ENCODE measurements around the gene KCNK10. TPM values are rescaled to one million over a fixed set of nuclear protein-coding genes. Genes with fewer than 3 reads are reported as not detected.
"Not testable (repeated sequence)": the region's sequence is repeated elsewhere in the genome, so short reads cannot be mapped to it uniquely, and the experiment has no call there.

The KCNK10 gene
- total RNA-seq, 6 experiments from 2014 or later = not detected

- no peaks in the 10 kb centered on the region for H3K4me1 Mint-ChIP-seq (ENCODE audit: low read depth)
- no peaks in the 10 kb centered on the region for H3K36me3 Mint-ChIP-seq (ENCODE audit: low read depth)
- H3K27me3 Mint-ChIP-seq (ENCODE audit: insufficient read depth) = peaks cover 3% of the 10 kb centered on the region; the same call in 1 of the 2 replicates
- peaks cover 3% of the 10 kb centered on the region; the same call in 1 of the 2 replicates for H3K9me3 Mint-ChIP-seq
- no peak for DNase-seq
- no peak overlapping the region for H3K4me3 Mint-ChIP-seq
- H3K27ac Mint-ChIP-seq = no peak overlapping the region
- no peak for TF ChIP-seq CTCF (IDR thresholded peaks at IDR 0.05)
Measured at GRCh38 chr14:88271205-88271604, 51.9 kb downstream of the KCNK10 start.

DNA sequence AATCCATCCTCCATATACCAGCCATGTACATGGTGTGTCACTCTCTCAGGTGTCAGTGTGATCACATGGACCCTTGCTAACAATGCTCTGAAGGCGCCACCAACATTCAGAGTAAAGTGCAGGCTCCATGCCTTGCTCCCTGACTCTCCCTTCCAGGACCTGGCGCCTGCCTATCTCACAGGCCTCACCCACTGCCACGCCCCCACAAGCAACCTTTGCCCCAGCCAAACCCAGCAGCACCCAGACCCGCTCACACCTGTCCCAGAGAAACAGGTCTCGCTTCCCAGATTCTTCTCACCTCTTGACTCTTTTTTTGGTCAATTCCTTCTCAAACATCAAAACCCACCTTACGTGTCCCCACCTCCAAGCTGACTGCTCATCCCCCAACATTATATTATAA is 52.3 kb downstream of the KCNK10 start:
- no peak for DNase-seq
- TF ChIP-seq CTCF (IDR thresholded peaks at IDR 0.05) = no peak
- no peak overlapping the region for H3K27ac Mint-ChIP-seq
- no peaks in the 10 kb centered on the region for H3K36me3 Mint-ChIP-seq (ENCODE audit: low read depth)
- H3K4me3 Mint-ChIP-seq = no peak overlapping the region
- H3K4me1 Mint-ChIP-seq (ENCODE audit: low read depth) = no peaks in the 10 kb centered on the region
- H3K27me3 Mint-ChIP-seq (ENCODE audit: insufficient read depth) = peaks cover 3% of the 10 kb centered on the region; the same call in 1 of the 2 replicates
- peaks cover 7% of the 10 kb centered on the region; the same call in 1 of the 2 replicates for H3K9me3 Mint-ChIP-seq

GRCh38 chr14:88269806-88270420 is 53.2 kb downstream of the KCNK10 start:
- no peak for DNase-seq
- Mint-ChIP-seq H3K9me3 (peaks cover 7% of the 10 kb centered on the region; the same call in 1 of the 2 replicates), H3K4me1 (ENCODE audit: low read depth) (no peaks in the 10 kb centered on the region), H3K27ac (no peak overlapping the region), H3K4me3 (no peak overlapping the region), H3K36me3 (ENCODE audit: low read depth) (no peaks in the 10 kb centered on the region), H3K27me3 (ENCODE audit: insufficient read depth) (peaks cover 3% of the 10 kb centered on the region; the same call in 1 of the 2 replicates)
- TF ChIP-seq CTCF (IDR thresholded peaks at IDR 0.05) = no peak

- no peak for DNase-seq
- Mint-ChIP-seq H3K9me3 (peaks cover 12% of the 10 kb centered on the region; the same call in 1 of the 2 replicates), H3K27me3 (ENCODE audit: insufficient read depth) (peaks cover 3% of the 10 kb centered on the region; the same call in 1 of the 2 replicates), H3K36me3 (ENCODE audit: low read depth) (no peaks in the 10 kb centered on the region), H3K4me1 (ENCODE audit: low read depth) (no peaks in the 10 kb centered on the region), H3K4me3 (no peak overlapping the region), H3K27ac (no peak overlapping the region)
- TF ChIP-seq CTCF (IDR thresholded peaks at IDR 0.05) = no peak
Measured at GRCh38 chr14:88266474-88266873, 56.6 kb downstream of the KCNK10 start.

DNA sequence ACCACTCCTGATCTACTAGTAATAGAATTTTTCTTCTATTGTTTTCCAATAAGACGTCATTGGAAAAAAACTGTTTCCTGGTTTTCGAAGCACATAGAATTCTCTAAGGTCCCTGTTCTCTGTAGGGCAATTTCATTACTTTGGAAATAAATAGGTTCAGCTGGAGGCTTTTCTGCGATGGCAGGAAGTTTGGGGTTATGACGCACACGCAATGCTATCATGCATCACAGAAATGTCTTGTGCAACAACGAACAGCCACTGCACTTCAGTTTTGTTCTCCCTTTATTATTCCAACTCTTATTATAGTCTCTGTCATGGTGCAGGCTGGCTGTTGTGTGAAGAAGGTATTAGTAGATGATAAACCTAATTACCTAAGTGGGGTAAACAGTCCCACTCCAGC is 59.0 kb downstream of the KCNK10 start:
- peaks cover 16% of the 10 kb centered on the region; the same call in 1 of the 2 replicates for H3K9me3 Mint-ChIP-seq
- H3K4me3 Mint-ChIP-seq = no peak overlapping the region
- H3K36me3 Mint-ChIP-seq (ENCODE audit: low read depth) = no peaks in the 10 kb centered on the region
- no peaks in the 10 kb centered on the region for H3K4me1 Mint-ChIP-seq (ENCODE audit: low read depth)
- no peak for TF ChIP-seq CTCF (IDR thresholded peaks at IDR 0.05)
- no peak overlapping the region for H3K27ac Mint-ChIP-seq
- peaks cover 2% of the 10 kb centered on the region; the same call in 1 of the 2 replicates for H3K27me3 Mint-ChIP-seq (ENCODE audit: insufficient read depth)
- DNase-seq = no peak

DNA sequence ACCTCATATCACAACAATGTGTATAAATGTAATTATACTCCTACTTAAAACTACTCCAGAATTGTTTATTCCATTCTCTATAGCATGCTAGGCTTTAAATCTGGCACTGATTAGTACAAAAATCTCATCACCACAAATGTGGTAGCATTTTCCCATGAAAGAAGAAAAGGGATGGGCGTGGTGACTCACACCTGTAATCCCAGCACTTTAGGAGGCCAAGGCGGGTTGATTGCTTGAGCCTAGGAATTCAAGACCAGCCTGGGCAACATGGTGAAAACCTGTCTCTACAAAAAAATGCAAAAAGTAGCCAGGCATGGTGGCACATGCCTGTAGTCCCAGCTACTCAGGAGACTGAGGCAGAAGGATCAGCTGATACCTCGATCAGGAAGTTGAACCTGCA is 61.8 kb downstream of the KCNK10 start:
- peaks cover 14% of the 10 kb centered on the region; the same call in 1 of the 2 replicates for H3K9me3 Mint-ChIP-seq
- DNase-seq; H3K4me3 Mint-ChIP-seq; H3K4me1 Mint-ChIP-seq (ENCODE audit: low read depth); H3K27ac Mint-ChIP-seq; H3K27me3 Mint-ChIP-seq (ENCODE audit: insufficient read depth); H3K36me3 Mint-ChIP-seq (ENCODE audit: low read depth): not testable (repeated sequence)

Measured in HFFc6 (cell line).